GM10266 (cell line): ENCODE data around the gene KIF1C.
A peak's percentile ranks its signal among the peaks of the same experiment; 100 is the strongest.

ENCODE experiments used
- DNase-seq: peaks from one replicate; pipeline ENCODE4 v3.0.0; 2012; ENCODE audit errors: extremely low spot score
- CTCF ChIP-seq: IDR thresholded peaks from 2 replicates; pipeline ENCODE4 v1.5.1; 2012; ENCODE audit warnings: mild to moderate bottlenecking, low read depth; ENCODE audit not compliant: control insufficient read depth, insufficient read depth; ENCODE audit errors: missing control alignments

Gene KIF1C

GRCh38 chr17:4965311-4965986 is 32.3 kb upstream of the KIF1C start:
- no peak for TF ChIP-seq CTCF
- no peak for DNase-seq

GRCh38 chr17:4966844-4967538 is 30.8 kb upstream of the KIF1C start:
- peak; percentile 98 for DNase-seq
- no peak for TF ChIP-seq CTCF

GRCh38 chr17:4967539-4968485 is 29.9 kb upstream of the KIF1C start, which contains the start of gene SPAG7:
Gene SPAG7, minus strand, starts transcription at chr17:4967817. Its CDS starts 13 bp downstream, at chr17:4967804.
- TF ChIP-seq CTCF: peak; percentile 8
- peak; percentile 95 for DNase-seq

GRCh38 chr17:4968486-4969046 is 29.2 kb upstream of the KIF1C start:
- DNase-seq: no peak

GRCh38 chr17:4969047-4969550 is 28.7 kb upstream of the KIF1C start:
- TF ChIP-seq CTCF: no peak
- DNase-seq: no peak

More at GRCh38 chr17:4968486-4969046, 29.2 kb upstream of the KIF1C start:
- no peak for TF ChIP-seq CTCF

GRCh38 chr17:4969551-4970173 is 28.1 kb upstream of the KIF1C start:
- no peak for TF ChIP-seq CTCF
- DNase-seq: no peak
